ENCODE measurements around the gene SAMD11. TPM values are rescaled to one million over a fixed set of nuclear protein-coding genes. Genes with fewer than 3 reads are reported as not detected.

Gene SAMD11
- total RNA-seq, 2 experiments from 2014 or later: not detected

GRCh38 chr1:907611-908451 is 15.9 kb upstream of the SAMD11 start:
- Mint-ChIP-seq H3K36me3 (ENCODE audit: low read depth) (no peaks in the 10 kb centered on the region), H3K27me3 (peaks cover 54% of the 10 kb centered on the region), H3K4me1 (peaks cover 16% of the 10 kb centered on the region), H3K9me3 (no peaks in the 10 kb centered on the region), H3K4me3 (no peak overlapping the region), H3K27ac (no peak overlapping the region)
- peak; percentile 14 for DNase-seq
- POLR2A ChIA-PET: interaction anchor here (0.7 kb wide), 1 partner anchor 31 kb away, joined by 4 read pairs; no protein-coding TSS in a partner anchor
- CTCF ChIA-PET: no interaction called here

DNA sequence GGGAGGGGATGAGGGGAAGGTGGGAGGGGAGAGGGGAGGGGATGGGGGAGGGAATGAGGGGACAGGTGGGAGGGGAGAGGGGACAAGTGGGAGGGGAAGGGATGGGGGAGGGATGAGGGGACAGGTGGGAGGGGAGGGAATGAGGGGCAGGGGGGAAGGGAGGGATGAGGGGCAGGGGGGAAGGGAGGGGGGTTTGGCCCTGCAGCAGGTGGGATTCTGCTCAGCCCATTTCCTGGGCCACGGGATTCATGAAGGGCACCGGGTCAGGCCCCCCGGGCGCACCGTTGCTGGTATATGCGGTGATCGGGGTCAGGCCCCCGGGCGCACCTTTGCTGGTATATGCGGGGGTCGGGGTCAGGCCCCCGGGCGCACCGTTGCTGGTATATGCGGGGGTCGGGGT is 15.1 kb upstream of the SAMD11 start:
- H3K4me1 Mint-ChIP-seq: peaks cover 16% of the 10 kb centered on the region
- CTCF ChIA-PET: no interaction called here

GRCh38 chr1:909861-910310 is 13.8 kb upstream of the SAMD11 start:
- CTCF ChIA-PET: no interaction called here
- DNase-seq: no peak
- H3K4me1 Mint-ChIP-seq: peaks cover 13% of the 10 kb centered on the region
- H3K36me3 Mint-ChIP-seq (ENCODE audit: low read depth): no peaks in the 10 kb centered on the region
- H3K27me3 Mint-ChIP-seq: peaks cover 56% of the 10 kb centered on the region
- H3K27ac Mint-ChIP-seq: no peak overlapping the region
- no peaks in the 10 kb centered on the region for H3K9me3 Mint-ChIP-seq
- POLR2A ChIA-PET: no interaction called here
- no peak overlapping the region for H3K4me3 Mint-ChIP-seq

More for the DNA sequence above, 15.1 kb upstream of the SAMD11 start:
- Mint-ChIP-seq H3K4me3 (no peak overlapping the region), H3K27me3 (peaks cover 57% of the 10 kb centered on the region), H3K27ac (no peak overlapping the region), H3K9me3 (no peaks in the 10 kb centered on the region), H3K36me3 (ENCODE audit: low read depth) (no peaks in the 10 kb centered on the region)
- POLR2A ChIA-PET: no interaction called here
- no peak for DNase-seq

DNA sequence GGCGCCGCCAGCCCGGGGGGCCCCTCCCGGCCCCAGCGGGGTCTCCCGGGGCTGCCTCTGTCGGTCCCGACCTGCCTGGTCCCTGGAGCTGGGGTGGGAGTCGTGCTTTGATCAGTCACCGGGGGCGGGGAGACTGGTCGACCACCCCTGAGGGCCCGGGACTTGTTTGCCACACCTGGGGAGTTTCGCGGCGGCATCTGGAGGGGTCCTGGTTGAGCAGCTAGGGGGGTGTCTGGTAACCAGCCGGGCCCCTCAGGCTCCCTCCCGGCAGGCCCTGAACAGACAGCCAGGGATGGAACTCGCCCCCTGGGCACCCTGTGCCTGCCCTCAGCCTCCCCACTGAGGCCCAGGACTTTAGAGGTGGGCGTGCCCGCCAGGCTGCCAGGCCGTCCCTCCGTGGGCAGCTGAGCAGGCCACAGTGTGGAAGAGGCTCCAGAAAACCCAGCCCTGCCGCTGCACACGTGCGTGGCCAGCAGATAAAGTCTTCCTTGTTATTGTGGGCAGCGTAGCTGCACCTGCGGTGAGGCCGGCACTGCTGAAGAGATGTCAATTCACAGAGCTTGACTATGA is 13.3 kb upstream of the SAMD11 start:
- Mint-ChIP-seq H3K9me3 (no peaks in the 10 kb centered on the region), H3K4me1 (peaks cover 9% of the 10 kb centered on the region), H3K27ac (no peak overlapping the region), H3K36me3 (ENCODE audit: low read depth) (no peaks in the 10 kb centered on the region), H3K4me3 (no peak overlapping the region), H3K27me3 (peaks cover 54% of the 10 kb centered on the region)
- DNase-seq: no peak
- CTCF ChIA-PET: no interaction called here
- POLR2A ChIA-PET: no interaction called here

DNA sequence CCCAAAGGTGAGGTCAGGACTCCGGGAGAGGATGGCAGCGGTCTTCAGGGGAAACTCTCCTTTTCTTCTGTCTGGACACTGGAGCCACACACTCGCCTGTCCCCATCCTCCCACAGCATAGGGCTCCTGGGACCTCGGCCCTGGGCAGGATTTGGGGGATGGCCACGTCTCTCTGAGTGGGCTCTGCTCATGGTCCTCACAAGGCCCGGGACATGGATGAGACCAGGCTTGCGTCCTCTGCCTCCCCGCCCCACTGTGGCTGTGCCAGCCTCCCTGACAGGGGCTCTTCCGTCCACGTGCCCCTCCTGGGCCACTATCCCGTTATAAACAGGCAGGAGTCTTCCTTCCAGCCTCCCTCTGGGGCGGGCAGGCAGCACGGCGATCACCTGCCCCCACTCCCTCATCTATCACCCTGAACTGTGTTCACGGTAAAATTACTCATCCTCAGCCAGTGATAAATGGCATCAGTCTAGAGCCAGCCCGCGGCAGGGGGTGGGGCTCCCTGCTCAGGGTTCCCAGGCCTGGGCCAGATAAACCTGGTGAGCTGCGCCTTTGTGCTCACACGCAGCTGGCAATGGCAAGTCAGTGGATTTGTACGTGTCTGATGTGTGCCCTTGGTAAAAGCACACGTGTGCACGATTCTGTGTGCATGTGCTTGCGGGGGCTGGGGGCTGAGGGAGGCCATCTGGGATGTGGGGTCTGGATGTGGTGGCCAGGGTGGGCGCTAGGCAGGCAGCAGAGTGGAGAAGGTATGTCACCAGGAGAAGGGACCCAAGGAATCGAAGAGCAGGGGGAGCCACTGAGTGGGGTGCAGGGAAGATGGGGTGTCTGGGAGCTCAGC is 12.6 kb upstream of the SAMD11 start:
- no peaks in the 10 kb centered on the region for H3K9me3 Mint-ChIP-seq
- DNase-seq: no peak
- peaks cover 8% of the 10 kb centered on the region for H3K4me1 Mint-ChIP-seq
- H3K36me3 Mint-ChIP-seq (ENCODE audit: low read depth): no peaks in the 10 kb centered on the region
- ChIA-PET CTCF (no interaction called here), POLR2A (no interaction called here)
- no peak overlapping the region for H3K27ac Mint-ChIP-seq
- no peak overlapping the region for H3K4me3 Mint-ChIP-seq
- peaks cover 47% of the 10 kb centered on the region for H3K27me3 Mint-ChIP-seq

DNA sequence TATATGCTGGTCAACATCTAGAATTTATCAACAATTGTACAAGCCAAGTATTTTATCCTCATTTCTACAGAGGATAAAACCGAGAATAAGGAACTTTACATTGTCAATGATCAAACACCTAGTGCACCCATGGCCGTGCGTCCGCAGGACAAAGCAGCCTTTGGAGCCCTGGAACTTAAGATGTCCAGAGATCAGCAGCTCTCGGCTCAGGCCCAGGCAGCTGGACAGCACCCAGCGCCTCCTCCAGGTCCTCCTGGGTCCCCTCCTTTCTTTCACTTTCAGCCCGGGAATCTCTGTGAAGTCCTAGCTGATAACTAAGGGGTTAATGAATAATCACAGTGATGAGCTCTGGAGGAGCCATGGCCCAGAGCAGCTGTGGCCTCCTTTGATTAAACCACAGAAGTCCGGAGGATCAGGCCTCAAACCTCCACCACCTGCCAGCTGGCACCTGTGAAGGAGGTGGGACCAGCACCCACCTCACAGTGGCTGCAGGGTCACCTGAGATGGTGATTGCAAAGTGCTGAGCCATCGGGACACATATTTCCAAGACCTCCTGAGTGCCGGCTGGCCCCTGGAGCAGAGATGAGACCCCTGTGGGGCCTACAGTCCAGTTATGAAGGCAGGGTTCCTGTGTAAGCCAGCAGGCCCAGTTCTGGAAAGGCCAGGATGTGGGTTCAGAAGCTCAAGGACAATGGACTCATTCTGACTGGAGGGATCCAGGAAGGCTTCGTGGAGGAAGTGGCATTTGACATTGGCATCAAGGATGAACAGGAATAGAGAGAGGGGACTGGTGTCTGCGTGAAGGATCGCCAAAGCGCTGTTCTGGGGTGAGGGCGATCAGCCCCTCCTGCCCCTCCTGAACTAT is 11.6 kb upstream of the SAMD11 start:
- H3K36me3 Mint-ChIP-seq (ENCODE audit: low read depth): no peaks in the 10 kb centered on the region
- H3K27ac Mint-ChIP-seq: no peak overlapping the region
- peaks cover 38% of the 10 kb centered on the region for H3K27me3 Mint-ChIP-seq
- ChIA-PET POLR2A (no interaction called here), CTCF (no interaction called here)
- no peak overlapping the region for H3K4me3 Mint-ChIP-seq
- H3K4me1 Mint-ChIP-seq: peaks cover 8% of the 10 kb centered on the region
- H3K9me3 Mint-ChIP-seq: no peaks in the 10 kb centered on the region
- DNase-seq: no peak

DNA sequence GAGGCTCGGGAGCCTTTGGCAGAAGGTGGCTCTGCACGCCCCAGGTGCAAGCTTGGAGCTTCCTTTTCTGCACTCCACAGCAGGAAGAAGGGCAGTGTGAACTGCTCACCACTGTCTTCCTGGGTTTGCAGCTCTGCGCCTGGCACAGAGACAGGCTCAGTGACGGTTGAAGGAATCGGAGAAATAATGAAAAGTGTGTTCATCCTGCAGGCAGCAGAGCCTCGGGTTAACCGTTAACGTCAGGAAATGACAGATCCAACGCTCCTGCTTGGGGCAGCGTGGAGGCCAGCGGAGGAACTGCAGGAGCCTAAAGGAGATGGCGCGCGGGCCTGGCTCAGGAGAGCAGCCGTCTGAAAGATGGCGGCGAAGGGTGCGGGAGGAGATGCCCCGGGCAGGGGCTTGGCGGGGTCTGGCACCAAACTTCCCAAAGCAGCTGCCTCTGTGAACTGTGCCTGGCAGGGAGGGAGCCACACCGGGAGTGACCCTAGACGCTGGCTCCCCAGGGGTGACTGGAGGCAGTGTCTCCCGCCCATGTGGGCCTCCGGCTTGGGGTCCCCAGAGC is 10.9 kb upstream of the SAMD11 start:
- no peak for DNase-seq
- Mint-ChIP-seq H3K27me3 (peaks cover 36% of the 10 kb centered on the region), H3K27ac (no peak overlapping the region), H3K36me3 (ENCODE audit: low read depth) (no peaks in the 10 kb centered on the region), H3K4me1 (peaks cover 8% of the 10 kb centered on the region), H3K4me3 (no peak overlapping the region), H3K9me3 (no peaks in the 10 kb centered on the region)
- POLR2A ChIA-PET: no interaction called here
- CTCF ChIA-PET: interaction anchor here (0.5 kb wide), 1 partner anchor 695 kb away, joined by 4 read pairs; no protein-coding TSS in a partner anchor

DNA sequence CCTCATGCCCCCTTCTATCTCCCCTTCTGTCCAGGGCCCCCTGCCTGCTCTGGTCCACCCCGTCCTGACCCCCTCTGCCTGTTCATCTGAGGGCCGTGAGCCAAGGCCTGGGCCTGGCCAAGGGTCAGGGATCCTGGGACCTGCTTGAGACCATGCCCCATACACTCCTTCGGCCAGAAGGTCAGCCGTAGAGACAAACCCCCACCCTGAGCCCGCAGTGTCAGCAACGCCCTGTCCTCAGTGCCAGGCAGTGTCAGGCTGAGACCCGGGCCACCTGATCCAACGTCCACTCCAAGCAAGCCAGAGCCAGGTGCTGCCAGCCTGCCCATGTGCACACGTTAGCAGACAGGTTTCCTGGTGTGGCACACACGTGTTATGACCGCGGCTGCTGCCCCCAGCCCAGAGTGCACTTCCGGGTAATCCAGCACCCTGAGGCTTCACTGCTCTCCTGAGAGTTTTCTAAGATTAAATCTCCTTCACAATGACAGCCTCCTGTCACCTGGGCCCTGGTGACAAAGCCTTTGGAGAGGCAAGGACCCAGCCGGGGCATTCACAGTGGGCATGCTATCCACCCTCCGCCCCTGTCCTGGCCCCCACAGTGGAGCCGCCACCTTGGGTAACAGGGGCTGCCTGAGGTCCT is 10.1 kb upstream of the SAMD11 start:
- Mint-ChIP-seq H3K36me3 (ENCODE audit: low read depth) (no peaks in the 10 kb centered on the region), H3K27ac (no peak overlapping the region), H3K4me3 (no peak overlapping the region), H3K27me3 (peaks cover 33% of the 10 kb centered on the region), H3K9me3 (no peaks in the 10 kb centered on the region), H3K4me1 (peaks cover 8% of the 10 kb centered on the region)
- DNase-seq: no peak
- ChIA-PET POLR2A (no interaction called here), CTCF (no interaction called here)

- CTCF ChIA-PET: interaction anchor here (1.3 kb wide), 1 partner anchor 10 kb away, joined by 3 read pairs; no protein-coding TSS in a partner anchor
- peaks cover 35% of the 10 kb centered on the region for H3K27me3 Mint-ChIP-seq
- no peak for DNase-seq
These were observed 9.4 kb upstream of the SAMD11 start for GRCh38 chr1:914131-914890.

GRCh38 chr1:914891-915280 is 8.8 kb upstream of the SAMD11 start:
- POLR2A ChIA-PET: no interaction called here
- Mint-ChIP-seq H3K4me3 (no peak overlapping the region), H3K36me3 (ENCODE audit: low read depth) (no peaks in the 10 kb centered on the region), H3K27me3 (peaks cover 35% of the 10 kb centered on the region), H3K9me3 (no peaks in the 10 kb centered on the region), H3K27ac (no peak overlapping the region), H3K4me1 (peaks cover 8% of the 10 kb centered on the region)
- CTCF ChIA-PET: interaction anchor here (1.3 kb wide), 1 partner anchor 10 kb away, joined by 3 read pairs; no protein-coding TSS in a partner anchor
- no peak for DNase-seq

More at GRCh38 chr1:914131-914890, 9.4 kb upstream of the SAMD11 start:
- Mint-ChIP-seq H3K4me1 (peaks cover 8% of the 10 kb centered on the region), H3K36me3 (ENCODE audit: low read depth) (no peaks in the 10 kb centered on the region), H3K4me3 (no peak overlapping the region), H3K9me3 (no peaks in the 10 kb centered on the region), H3K27ac (no peak overlapping the region)
- POLR2A ChIA-PET: no interaction called here

GRCh38 chr1:915295-916172 is 8.2 kb upstream of the SAMD11 start:
- H3K9me3 Mint-ChIP-seq: no peaks in the 10 kb centered on the region
- no peak overlapping the region for H3K27ac Mint-ChIP-seq
- ChIA-PET POLR2A (no interaction called here), CTCF (interaction anchor here (1.3 kb wide), 1 partner anchor 11 kb away, joined by 3 read pairs; no protein-coding TSS in a partner anchor)
- no peak overlapping the region for H3K4me3 Mint-ChIP-seq
- H3K36me3 Mint-ChIP-seq (ENCODE audit: low read depth): no peaks in the 10 kb centered on the region
- peaks cover 36% of the 10 kb centered on the region for H3K27me3 Mint-ChIP-seq
- DNase-seq: no peak
- H3K4me1 Mint-ChIP-seq: peaks cover 9% of the 10 kb centered on the region

All from activated CD4-positive, alpha-beta memory T cell treated with anti-CD3 and anti-CD28 coated beads, Interleukin-2, amount 10 ng/mL, durations not matched to agents 7 days and 5 days (primary cell).